Mucosa of descending colon (tissue), 3 donors: ENCODE data around the gene QRFPR. TPM values are rescaled to one million over a fixed set of nuclear protein-coding genes. Genes with fewer than 3 reads are reported as not detected.
A peak's percentile ranks its signal among the peaks of the same experiment; 100 is the strongest.
"Not testable (repeated sequence)": the region's sequence is repeated elsewhere in the genome, so short reads cannot be mapped to it uniquely, and the experiment has no call there.

Source experiments
- ATAC-seq: fragments of 200-7000 bp; cut with Tn5 transposase; one replicate; pipeline ENCODE4 v1.9.1; 2020; ENCODE audit warnings: mild to moderate bottlenecking, moderate library complexity
- DNase-seq, 3 donors: peaks; one replicate each; pipeline ENCODE4 v3.0.0-alpha.2; 2020
- H3K36me3 ChIP-seq: fragments of 200-600 bp; one replicate; pipeline ENCODE4 v1.8.0; 2021; ENCODE audit warnings: low read depth, mild to moderate bottlenecking
- H3K4me1 ChIP-seq: fragments of 200-600 bp; one replicate; pipeline ENCODE4 v1.8.0; 2021; ENCODE audit warnings: low read depth, mild to moderate bottlenecking
- H3K4me3 ChIP-seq: fragments of 200-600 bp; one replicate; pipeline ENCODE4 v1.8.0; 2021; ENCODE audit warnings: mild to moderate bottlenecking
- H3K9me3 ChIP-seq: fragments of 200-600 bp; one replicate; pipeline ENCODE4 v1.8.0; 2021; ENCODE audit warnings: mild to moderate bottlenecking
- intact Hi-C, 2 donors: fragments of 100-400 bp; cut with DNase I in 1 of 2; cut with micrococcal nuclease in 1 of 2; formaldehyde crosslinking; loops; one replicate each; pipeline versions ENCODE4 v1.11.0 to v1.11.1; 2022; cut with DNase I, micrococcal nuclease
- long read RNA-seq, 2 donors: library from polyadenylated mRNA; unstranded; transcript quantifications; one replicate each; pipeline ENCODE4 v2.0.0, GENCODE V29; 2019 to 2021
- total RNA-seq, 3 donors: library from RNA; stranded (reverse); fragmentation: NEBNext Ultra II Directional in 2 of 3; extraction: Animal tissue kit (Norgen Biotek cat#: 25700) in 2 of 3; gene quantifications; one replicate each; pipeline versions ENCODE4 v1.2.1 to v1.2.4, GENCODE V29; 2021 to 2023
- TF ChIP-seq, protein P1 (sequence below): fragments of 200-600 bp; IDR thresholded peaks from one replicate; pipeline ENCODE4 v1.8.0; 2022; ENCODE audit warnings: antibody characterized with exemption, mild to moderate bottlenecking
- donor health status: DM: no; HTN: no; CAD: no; lungs with moderate emphysema.
- donor health status: DM: no; HTN: no; CAD: no.
- donor health status: DM: no; HTN: yes; CAD: no.

Gene QRFPR
- not detected for total RNA-seq
- long read RNA-seq, donor 1: 0 reads
- long read RNA-seq, donor 2: 0 reads

DNA sequence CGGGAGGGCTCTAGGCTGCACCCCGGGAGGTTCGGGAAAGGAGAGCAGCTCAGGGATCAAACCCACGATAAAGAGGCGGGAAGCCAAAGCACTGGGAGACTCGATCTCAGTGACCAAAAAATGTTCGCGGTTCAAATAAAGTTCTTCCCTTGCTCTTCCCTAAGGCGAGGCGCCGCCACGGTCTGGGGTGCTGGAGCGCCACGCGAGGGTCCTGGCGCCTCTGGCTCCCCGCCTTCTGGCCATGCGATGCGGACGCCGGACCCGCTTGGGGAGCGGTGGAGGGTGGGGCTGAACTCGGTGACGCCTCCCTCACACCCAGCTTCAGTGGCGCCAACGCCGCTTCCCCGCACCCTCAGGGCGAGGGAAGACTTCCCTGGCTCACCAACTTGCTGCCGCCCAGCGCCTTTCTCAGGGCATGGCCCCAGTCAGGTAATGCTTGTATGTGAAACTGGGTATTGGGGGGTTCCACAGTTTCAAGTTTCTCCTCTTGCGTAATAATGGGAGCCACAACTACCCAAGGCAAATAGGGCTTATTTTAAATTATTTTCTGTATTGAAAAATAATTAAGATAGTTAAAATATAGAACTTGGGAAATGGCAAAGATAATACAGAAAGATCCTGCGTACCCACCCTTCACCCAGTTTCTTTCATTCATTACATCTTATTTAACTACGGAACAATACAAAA, at the start of gene QRFPR:
Gene QRFPR, minus strand, starts transcription at position 243 of the 687 bp plus-strand sequence. CDS start 371 bp downstream, outside the sequence.
- no peaks in the 10 kb centered on the region for H3K9me3 ChIP-seq
- TF ChIP-seq, protein P1, sequence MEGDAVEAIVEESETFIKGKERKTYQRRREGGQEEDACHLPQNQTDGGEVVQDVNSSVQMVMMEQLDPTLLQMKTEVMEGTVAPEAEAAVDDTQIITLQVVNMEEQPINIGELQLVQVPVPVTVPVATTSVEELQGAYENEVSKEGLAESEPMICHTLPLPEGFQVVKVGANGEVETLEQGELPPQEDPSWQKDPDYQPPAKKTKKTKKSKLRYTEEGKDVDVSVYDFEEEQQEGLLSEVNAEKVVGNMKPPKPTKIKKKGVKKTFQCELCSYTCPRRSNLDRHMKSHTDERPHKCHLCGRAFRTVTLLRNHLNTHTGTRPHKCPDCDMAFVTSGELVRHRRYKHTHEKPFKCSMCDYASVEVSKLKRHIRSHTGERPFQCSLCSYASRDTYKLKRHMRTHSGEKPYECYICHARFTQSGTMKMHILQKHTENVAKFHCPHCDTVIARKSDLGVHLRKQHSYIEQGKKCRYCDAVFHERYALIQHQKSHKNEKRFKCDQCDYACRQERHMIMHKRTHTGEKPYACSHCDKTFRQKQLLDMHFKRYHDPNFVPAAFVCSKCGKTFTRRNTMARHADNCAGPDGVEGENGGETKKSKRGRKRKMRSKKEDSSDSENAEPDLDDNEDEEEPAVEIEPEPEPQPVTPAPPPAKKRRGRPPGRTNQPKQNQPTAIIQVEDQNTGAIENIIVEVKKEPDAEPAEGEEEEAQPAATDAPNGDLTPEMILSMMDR: no peak
- no peak for DNase-seq
- H3K4me3 ChIP-seq: no peak within 1 kb of the TSS
- H3K36me3 ChIP-seq: no peaks in the 10 kb centered on the region
- peak; percentile 38 for ATAC-seq
- intact Hi-C loops: no loop called here
- no peaks in the 10 kb centered on the region for H3K4me1 ChIP-seq

DNA sequence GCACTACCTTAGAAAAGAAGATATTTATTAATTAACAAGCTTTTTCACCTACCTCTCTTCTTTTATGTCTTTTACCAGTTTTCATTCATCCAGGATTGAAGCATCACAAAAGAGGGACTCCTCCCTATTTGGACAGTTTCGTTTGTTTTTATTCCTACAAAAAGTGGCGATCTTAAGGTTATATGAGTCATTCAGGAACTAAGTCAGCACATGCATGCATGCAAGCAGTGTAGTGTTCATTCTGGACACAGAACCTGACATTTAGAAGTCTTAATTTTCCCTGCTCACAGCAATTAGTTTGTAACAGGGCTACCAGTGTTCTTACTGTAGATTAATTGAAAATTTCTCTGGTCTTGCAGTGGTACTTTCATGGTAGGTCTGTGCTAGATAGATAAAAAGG, 47.9 kb upstream of the QRFPR start:
- Histone ChIP-seq H3K36me3 (no peaks in the 10 kb centered on the region), H3K9me3 (no peaks in the 10 kb centered on the region), H3K4me3 (no peak overlapping the region), H3K4me1 (no peaks in the 10 kb centered on the region)
- intact Hi-C loops: no loop called here
- TF ChIP-seq, protein P1: no peak
- DNase-seq: no peak
- ATAC-seq: no peak

DNA sequence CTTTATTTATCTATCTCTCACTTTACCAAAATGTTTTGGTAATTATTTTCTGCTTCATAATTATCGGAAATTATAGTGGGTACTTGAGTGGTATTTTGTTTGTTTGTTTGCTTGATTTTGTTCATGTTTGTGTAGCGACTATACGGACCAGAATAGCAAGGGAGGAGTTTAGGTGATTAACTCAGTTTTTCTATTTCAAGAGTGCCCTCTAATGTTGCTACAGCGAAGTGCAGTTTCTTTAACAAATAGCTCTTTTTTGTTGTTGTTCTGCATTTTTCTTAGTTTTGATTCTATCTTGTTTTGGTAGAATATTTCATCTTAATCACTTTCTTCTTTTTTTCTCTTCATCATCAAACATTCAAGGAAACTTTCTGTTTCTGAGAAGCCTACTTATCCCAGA, 40.8 kb upstream of the QRFPR start:
- Histone ChIP-seq H3K9me3 (no peaks in the 10 kb centered on the region), H3K36me3 (no peaks in the 10 kb centered on the region), H3K4me1 (no peaks in the 10 kb centered on the region), H3K4me3 (no peak overlapping the region)
- intact Hi-C loops: loop anchor here in 1 of 2 donors (5.0 kb wide), 1 partner anchor 49 kb away; no protein-coding TSS in a partner anchor
- ATAC-seq (no peak), DNase-seq (no peak)
- TF ChIP-seq, protein P1: no peak

DNA sequence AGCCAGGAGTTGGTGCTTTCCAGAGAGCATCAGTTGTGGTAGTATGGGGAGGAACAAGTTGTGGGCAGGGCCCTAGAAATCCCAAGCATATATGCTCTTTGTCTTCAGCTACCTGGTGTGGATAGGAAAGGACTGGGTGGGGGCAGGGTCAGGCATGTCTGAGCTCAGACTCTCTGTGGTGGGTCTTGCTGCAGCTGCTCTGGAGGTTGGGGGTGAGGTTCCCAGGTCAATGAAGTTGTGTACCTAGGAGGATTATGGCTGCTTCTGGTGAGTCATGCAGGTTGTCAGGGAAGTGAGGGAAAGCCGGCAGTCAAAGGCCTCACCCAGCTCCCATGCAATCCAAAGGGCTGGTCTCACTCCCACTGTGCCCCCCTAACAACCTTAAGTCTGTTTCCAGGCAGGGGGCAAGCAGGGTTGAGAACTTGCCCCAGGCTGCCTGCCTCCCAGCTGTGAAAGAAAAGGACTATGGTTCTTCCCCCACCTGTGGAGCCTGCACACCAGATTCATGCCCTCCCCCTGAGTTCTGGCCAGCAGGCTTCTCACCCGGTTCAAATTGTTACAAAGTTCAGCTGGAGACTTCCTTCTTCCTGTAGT, 30.4 kb upstream of the QRFPR start:
- H3K9me3 ChIP-seq: no peaks in the 10 kb centered on the region
- intact Hi-C loops: no loop called here
- no peaks in the 10 kb centered on the region for H3K36me3 ChIP-seq
- TF ChIP-seq, protein P1: no peak
- no peak for DNase-seq
- H3K4me3 ChIP-seq: no peak overlapping the region
- peak; percentile 60 for ATAC-seq
- H3K4me1 ChIP-seq: no peaks in the 10 kb centered on the region

DNA sequence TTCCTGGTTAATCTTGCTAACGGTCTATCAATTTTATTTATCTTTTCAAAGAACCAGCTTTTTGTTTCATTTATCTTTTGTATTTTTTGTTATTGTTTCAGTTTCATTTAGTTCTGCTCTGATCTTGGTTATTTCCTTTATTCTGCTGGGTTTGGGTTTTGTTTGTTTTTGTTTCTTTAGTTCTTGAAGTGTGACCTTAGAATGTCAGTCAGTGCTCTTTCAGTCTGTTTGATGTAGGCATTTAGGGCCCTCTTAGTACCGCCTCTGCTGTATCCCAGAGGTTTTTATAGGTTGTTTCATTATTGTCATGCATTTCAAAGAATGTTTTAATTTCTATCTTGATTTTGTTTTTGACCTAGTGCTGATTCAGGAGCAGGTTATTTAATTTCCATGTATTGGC, 27.7 kb upstream of the QRFPR start:
- not testable (repeated sequence) for ATAC-seq

DNA sequence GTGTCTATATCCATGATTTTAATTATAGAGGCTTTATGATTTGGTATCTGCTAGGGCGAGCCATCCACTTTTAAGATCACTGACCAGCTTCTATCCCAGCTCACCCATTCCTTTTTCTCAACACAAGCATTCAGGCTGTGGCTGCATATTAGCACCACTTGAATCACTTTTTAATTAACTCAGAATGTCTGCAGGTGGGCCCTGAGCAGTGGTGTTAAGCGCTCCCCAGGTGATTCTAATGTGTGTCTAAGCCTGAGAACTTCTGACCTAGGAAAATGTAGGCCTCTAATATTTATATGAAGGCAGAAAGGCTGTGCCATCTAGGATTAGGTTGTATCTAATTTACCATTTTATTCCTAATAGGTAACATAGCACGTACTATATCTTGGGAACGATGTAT, 19.8 kb upstream of the QRFPR start:
- DNase-seq (no peak), ATAC-seq (no peak)
- intact Hi-C loops: no loop called here
- no peaks in the 10 kb centered on the region for H3K9me3 ChIP-seq
- no peak overlapping the region for H3K4me3 ChIP-seq
- TF ChIP-seq, protein P1: no peak
- H3K4me1 ChIP-seq: no peaks in the 10 kb centered on the region
- no peaks in the 10 kb centered on the region for H3K36me3 ChIP-seq

More for the DNA sequence above, 27.7 kb upstream of the QRFPR start:
- H3K36me3 ChIP-seq, intact Hi-C loops, H3K4me3 ChIP-seq, DNase-seq, H3K4me1 ChIP-seq, H3K9me3 ChIP-seq: not testable (repeated sequence)
